ENCODE data around the gene HLA-DRB1. TPM values are rescaled to one million over a fixed set of nuclear protein-coding genes. Genes with fewer than 3 reads are reported as not detected.

HLA-DRB1 gene
- total and polyA plus RNA-seq, 3 experiments from 2014 or later, result 24.7 to 56.0 (median 26.1) TPM

- H3K27ac Mint-ChIP-seq, result peak overlapping the region in 3 of 8 donors; percentile 26 to 64 (median 35)
- no peaks in the 10 kb centered on the region for H3K27me3 ChIP-seq (ENCODE audit: insufficient read depth, low read length, poor library complexity, severe bottlenecking)
- CTCF ChIA-PET, result no interaction called here
Observed at GRCh38 chr6:32615885-32616532, 26.4 kb upstream of the HLA-DRB1 start.

GRCh38 chr6:32614366-32615081 is 24.9 kb upstream of the HLA-DRB1 start:
- no peak overlapping the region for H3K27ac Mint-ChIP-seq
- H3K36me3 Mint-ChIP-seq, result peaks cover 0 to 18% (median 0%) of the 10 kb centered on the region in 3 donors
- Histone ChIP-seq H3K27me3 (ENCODE audit: insufficient read depth, low read length, poor library complexity, severe bottlenecking) (no peaks in the 10 kb centered on the region), H3K27ac (ENCODE audit: low read depth, low read length) (no peak overlapping the region), H3K4me1 (ENCODE audit: insufficient read depth, low read length) (peaks cover 8% of the 10 kb centered on the region), H3K4me3 (ENCODE audit: low read length) (no peak overlapping the region), H3K9me3 (ENCODE audit: low read length) (no peaks in the 10 kb centered on the region), H3K36me3 (ENCODE audit: insufficient read depth, low read length) (no peaks in the 10 kb centered on the region)
- peaks cover 5 to 13% (median 7%) of the 10 kb centered on the region in 3 donors for H3K4me1 Mint-ChIP-seq
- H3K9me3 Mint-ChIP-seq, result peaks cover 0 to 13% (median 7%) of the 10 kb centered on the region in 5 donors
- no peak for DNase-seq
- CTCF ChIA-PET, result no interaction called here
- POLR2A ChIA-PET, result no interaction called here
- H3K4me3 Mint-ChIP-seq, result no peak overlapping the region
- no peaks in the 10 kb centered on the region for H3K27me3 Mint-ChIP-seq

More at GRCh38 chr6:32615885-32616532, 26.4 kb upstream of the HLA-DRB1 start:
- Mint-ChIP-seq H3K36me3 (peaks cover 0 to 18% (median 0%) of the 10 kb centered on the region in 3 donors), H3K4me3 (peak overlapping the region in 1 of 7 donors; percentile 33), H3K9me3 (peaks cover 0 to 13% (median 7%) of the 10 kb centered on the region in 5 donors), H3K27me3 (no peaks in the 10 kb centered on the region), H3K4me1 (peaks cover 6 to 16% (median 7%) of the 10 kb centered on the region in 3 donors)
- H3K9me3 ChIP-seq (ENCODE audit: low read length), result no peaks in the 10 kb centered on the region
- H3K27ac ChIP-seq (ENCODE audit: low read depth, low read length), result no peak overlapping the region
- no peak overlapping the region for H3K4me3 ChIP-seq (ENCODE audit: low read length)
- DNase-seq, result no peak
- H3K36me3 ChIP-seq (ENCODE audit: insufficient read depth, low read length), result no peaks in the 10 kb centered on the region
- no peaks in the 10 kb centered on the region for H3K4me1 ChIP-seq (ENCODE audit: insufficient read depth, low read length)
- POLR2A ChIA-PET, result no interaction called here

GRCh38 chr6:32613475-32613874 is 23.8 kb upstream of the HLA-DRB1 start:
- Histone ChIP-seq H3K4me3 (ENCODE audit: low read length) (no peak overlapping the region), H3K4me1 (ENCODE audit: insufficient read depth, low read length) (peaks cover 8% of the 10 kb centered on the region), H3K36me3 (ENCODE audit: insufficient read depth, low read length) (no peaks in the 10 kb centered on the region), H3K9me3 (ENCODE audit: low read length) (no peaks in the 10 kb centered on the region), H3K27ac (ENCODE audit: low read depth, low read length) (no peak overlapping the region), H3K27me3 (ENCODE audit: insufficient read depth, low read length, poor library complexity, severe bottlenecking) (no peaks in the 10 kb centered on the region)
- Mint-ChIP-seq H3K27ac (peak overlapping the region in 1 of 8 donors; percentile 22), H3K9me3 (peaks cover 0 to 10% (median 7%) of the 10 kb centered on the region in 5 donors), H3K36me3 (peaks cover 0 to 14% (median 0%) of the 10 kb centered on the region in 3 donors), H3K27me3 (no peaks in the 10 kb centered on the region), H3K4me1 (peaks cover 5 to 13% (median 7%) of the 10 kb centered on the region in 3 donors), H3K4me3 (no peak overlapping the region)
- CTCF ChIA-PET, result no interaction called here
- POLR2A ChIA-PET, result no interaction called here
- no peak for DNase-seq

- Histone ChIP-seq H3K27me3 (ENCODE audit: insufficient read depth, low read length, poor library complexity, severe bottlenecking) (no peaks in the 10 kb centered on the region), H3K9me3 (ENCODE audit: low read length) (no peaks in the 10 kb centered on the region), H3K36me3 (ENCODE audit: insufficient read depth, low read length) (no peaks in the 10 kb centered on the region), H3K4me1 (ENCODE audit: insufficient read depth, low read length) (peaks cover 8% of the 10 kb centered on the region), H3K4me3 (ENCODE audit: low read length) (no peak overlapping the region), H3K27ac (ENCODE audit: low read depth, low read length) (no peak overlapping the region)
- CTCF ChIA-PET, result no interaction called here
- no peak for DNase-seq
- peaks cover 0 to 1% (median 0%) of the 10 kb centered on the region in 5 donors for H3K9me3 Mint-ChIP-seq
- peak overlapping the region in 2 of 8 donors; percentile 20 to 62 for H3K27ac Mint-ChIP-seq
- POLR2A ChIA-PET, result no interaction called here
- H3K27me3 Mint-ChIP-seq, result no peaks in the 10 kb centered on the region
- peaks cover 0 to 4% (median 1%) of the 10 kb centered on the region in 3 donors for H3K4me1 Mint-ChIP-seq
- no peaks in the 10 kb centered on the region for H3K36me3 Mint-ChIP-seq
- H3K4me3 Mint-ChIP-seq, result no peak overlapping the region
Observed at GRCh38 chr6:32610682-32611296, 21.1 kb upstream of the HLA-DRB1 start.

GRCh38 chr6:32609731-32610640 is 20.3 kb upstream of the HLA-DRB1 start:
- ChIA-PET POLR2A (interaction anchor here (0.8 kb wide), 2 partner anchors 11 to 13 kb away, joined by 3 to 4 read pairs; no protein-coding TSS in a partner anchor), CTCF (no interaction called here)
- Histone ChIP-seq H3K27ac (ENCODE audit: low read depth, low read length) (peak overlapping the region; percentile 62), H3K36me3 (ENCODE audit: insufficient read depth, low read length) (no peaks in the 10 kb centered on the region), H3K27me3 (ENCODE audit: insufficient read depth, low read length, poor library complexity, severe bottlenecking) (no peaks in the 10 kb centered on the region), H3K4me3 (ENCODE audit: low read length) (peak overlapping the region; percentile 40), H3K4me1 (ENCODE audit: insufficient read depth, low read length) (peaks cover 8% of the 10 kb centered on the region), H3K9me3 (ENCODE audit: low read length) (no peaks in the 10 kb centered on the region)
- Mint-ChIP-seq H3K36me3 (no peaks in the 10 kb centered on the region), H3K9me3 (no peaks in the 10 kb centered on the region), H3K27me3 (no peaks in the 10 kb centered on the region), H3K4me1 (peaks cover 0 to 4% (median under 1%) of the 10 kb centered on the region in 3 donors), H3K27ac (no peak overlapping the region), H3K4me3 (no peak overlapping the region)
- peak in 4 of 5 donors; percentile 56 to 75 (median 66) for DNase-seq

- no peaks in the 10 kb centered on the region for H3K27me3 Mint-ChIP-seq
- POLR2A ChIA-PET, result interaction anchor here (0.8 kb wide), 2 partner anchors 11 to 14 kb away, joined by 3 to 4 read pairs; no protein-coding TSS in a partner anchor
Observed at GRCh38 chr6:32609391-32609730, 19.7 kb upstream of the HLA-DRB1 start.

GRCh38 chr6:32608362-32608761 is 18.7 kb upstream of the HLA-DRB1 start:
- no peaks in the 10 kb centered on the region for H3K36me3 ChIP-seq (ENCODE audit: insufficient read depth, low read length)
- no peaks in the 10 kb centered on the region for H3K27me3 Mint-ChIP-seq
- peaks cover 11 to 14% (median 14%) of the 10 kb centered on the region in 3 donors for H3K4me1 Mint-ChIP-seq
- no peaks in the 10 kb centered on the region for H3K36me3 Mint-ChIP-seq
- ChIA-PET CTCF (no interaction called here), POLR2A (no interaction called here)
- H3K4me3 Mint-ChIP-seq, result no peak overlapping the region
- H3K4me1 ChIP-seq (ENCODE audit: insufficient read depth, low read length), result peaks cover 17% of the 10 kb centered on the region
- peak overlapping the region in 4 of 8 donors; percentile 87 to 89 (median 88) for H3K27ac Mint-ChIP-seq
- H3K27ac ChIP-seq (ENCODE audit: low read depth, low read length), result no peak overlapping the region
- H3K27me3 ChIP-seq (ENCODE audit: insufficient read depth, low read length, poor library complexity, severe bottlenecking), result no peaks in the 10 kb centered on the region
- no peak for DNase-seq
- peaks cover 0 to 5% (median 0%) of the 10 kb centered on the region in 5 donors for H3K9me3 Mint-ChIP-seq
- H3K9me3 ChIP-seq (ENCODE audit: low read length), result no peaks in the 10 kb centered on the region
- no peak overlapping the region for H3K4me3 ChIP-seq (ENCODE audit: low read length)

More at GRCh38 chr6:32609391-32609730, 19.7 kb upstream of the HLA-DRB1 start:
- Histone ChIP-seq H3K4me3 (ENCODE audit: low read length) (no peak overlapping the region), H3K36me3 (ENCODE audit: insufficient read depth, low read length) (no peaks in the 10 kb centered on the region), H3K9me3 (ENCODE audit: low read length) (no peaks in the 10 kb centered on the region), H3K27me3 (ENCODE audit: insufficient read depth, low read length, poor library complexity, severe bottlenecking) (no peaks in the 10 kb centered on the region), H3K27ac (ENCODE audit: low read depth, low read length) (peak overlapping the region; percentile 62), H3K4me1 (ENCODE audit: insufficient read depth, low read length) (peaks cover 11% of the 10 kb centered on the region)
- Mint-ChIP-seq H3K27ac (no peak overlapping the region), H3K9me3 (no peaks in the 10 kb centered on the region), H3K36me3 (no peaks in the 10 kb centered on the region), H3K4me1 (peaks cover 5 to 7% (median 7%) of the 10 kb centered on the region in 3 donors), H3K4me3 (peak overlapping the region in 1 of 7 donors; percentile 33)
- DNase-seq, result no peak
- CTCF ChIA-PET, result no interaction called here
